ENCODE results near the gene SRSF9. TPM values are rescaled to one million over a fixed set of nuclear protein-coding genes. Genes with fewer than 3 reads are reported as not detected.
A peak's percentile ranks its signal among the peaks of the same experiment; 100 is the strongest.
"Not testable (repeated sequence)": the region's sequence is repeated elsewhere in the genome, so short reads cannot be mapped to it uniquely, and the experiment has no call there.

Gene SRSF9
- total RNA-seq, result 100 to 1,000 TPM in 2 of 4 donors, 10 to 100 TPM in 2; 10.5 to 150 (median 91.1) TPM

GRCh38 chr12:120469450-120470149, at the start of gene SRSF9:
TSS of gene SRSF9 (minus strand) at chr12:120469748. CDS start at chr12:120469609, 139 bp downstream.
- TF ChIP-seq CTCF (IDR thresholded peaks at IDR 0.05) (peak; percentile 86 to 97 (median 96)), POLR2A (IDR thresholded peaks at IDR 0.05) (peak; percentile 44 to 86)
- peaks cover 0 to 22% of the 10 kb centered on the region in 2 donors for H3K4me1 ChIP-seq

GRCh38 chr12:120519324-120519723, 49.8 kb upstream of the SRSF9 start:
- H3K9me3 ChIP-seq; H3K4me3 ChIP-seq; H3K27me3 ChIP-seq; intact Hi-C loops (cut with DNase I; ENCODE audit: low total_unique reads); DNase-seq; H3K27ac ChIP-seq; H3K4me1 ChIP-seq; H3K36me3 ChIP-seq: not testable (repeated sequence)

More at GRCh38 chr12:120469450-120470149, at the start of gene SRSF9:
- H3K4me3 ChIP-seq, result peak within 1 kb of the TSS; percentile 75 to 89
- peak within 1 kb of the TSS; percentile 89 to 92 for H3K27ac ChIP-seq
- no peaks in the 10 kb centered on the region for H3K27me3 ChIP-seq
- no peaks in the 10 kb centered on the region for H3K9me3 ChIP-seq
- peak; percentile 94 to 95 for DNase-seq
- H3K36me3 ChIP-seq, result no peaks in the 10 kb centered on the region
- intact Hi-C loops (cut with DNase I; ENCODE audit: low total_unique reads), result no loop called here

GRCh38 chr12:120515496-120515895, 45.9 kb upstream of the SRSF9 start:
- Histone ChIP-seq H3K4me1 (no peaks in the 10 kb centered on the region), H3K4me3 (no peak overlapping the region), H3K9me3 (no peaks in the 10 kb centered on the region), H3K27me3 (no peaks in the 10 kb centered on the region), H3K27ac (no peak overlapping the region), H3K36me3 (no peaks in the 10 kb centered on the region)
- no peak for DNase-seq
- TF ChIP-seq POLR2A (IDR thresholded peaks at IDR 0.05), result no peak
- TF ChIP-seq CTCF (IDR thresholded peaks at IDR 0.05), result no peak
- intact Hi-C loops (cut with DNase I; ENCODE audit: low total_unique reads), result no loop called here

- Histone ChIP-seq H3K27ac (no peak overlapping the region), H3K9me3 (no peaks in the 10 kb centered on the region), H3K4me1 (no peaks in the 10 kb centered on the region), H3K4me3 (no peak overlapping the region), H3K27me3 (no peaks in the 10 kb centered on the region), H3K36me3 (no peaks in the 10 kb centered on the region)
- no peak for DNase-seq
- TF ChIP-seq POLR2A (IDR thresholded peaks at IDR 0.05), result no peak
- no peak for TF ChIP-seq CTCF (IDR thresholded peaks at IDR 0.05)
- intact Hi-C loops (cut with DNase I; ENCODE audit: low total_unique reads), result no loop called here
Measured at GRCh38 chr12:120514002-120514401, 44.5 kb upstream of the SRSF9 start.

GRCh38 chr12:120508537-120508936, 39.0 kb upstream of the SRSF9 start:
- Histone ChIP-seq H3K9me3 (no peaks in the 10 kb centered on the region), H3K27ac (no peak overlapping the region), H3K4me1 (no peaks in the 10 kb centered on the region), H3K36me3 (no peaks in the 10 kb centered on the region), H3K27me3 (no peaks in the 10 kb centered on the region), H3K4me3 (no peak overlapping the region)
- DNase-seq, result no peak
- no peak for TF ChIP-seq POLR2A (IDR thresholded peaks at IDR 0.05)
- TF ChIP-seq CTCF (IDR thresholded peaks at IDR 0.05), result no peak
- intact Hi-C loops (cut with DNase I; ENCODE audit: low total_unique reads), result no loop called here

Data from uterus (tissue), 4 donors.